GM18502 (cell line): ENCODE results near the gene GSTM5.
"Not testable (repeated sequence)": the region's sequence is repeated elsewhere in the genome, so short reads cannot be mapped to it uniquely, and the experiment has no call there.

Source experiments
- ATAC-seq: cut with Tn5 transposase; IDR thresholded peaks from one replicate; pipeline ENCODE4 v1.9.1; 2021; ENCODE audit warnings: mild to moderate bottlenecking; ENCODE audit not compliant: unreplicated experiment, poor library complexity

GSTM5 gene

DNA sequence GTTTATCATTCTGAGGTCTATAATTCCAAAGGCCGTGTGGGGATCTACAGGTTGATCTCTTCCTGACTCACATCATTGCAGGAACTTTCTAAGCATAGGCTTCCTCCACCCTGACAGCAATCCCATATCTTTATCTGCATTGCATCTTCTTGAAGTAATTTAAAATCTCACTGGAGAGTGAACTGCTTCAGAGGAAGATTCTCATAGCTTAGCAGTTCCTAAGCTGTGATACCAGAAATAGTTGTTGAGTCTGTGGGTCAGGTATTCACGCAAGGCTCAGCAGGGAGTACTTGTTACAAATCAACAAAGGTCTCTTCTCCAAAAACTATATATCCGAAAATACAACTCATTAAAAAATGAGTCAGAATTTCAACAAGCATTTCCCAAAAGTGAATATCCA lies 16.9 kb upstream of the GSTM5 start:
- ATAC-seq: not testable (repeated sequence)

DNA sequence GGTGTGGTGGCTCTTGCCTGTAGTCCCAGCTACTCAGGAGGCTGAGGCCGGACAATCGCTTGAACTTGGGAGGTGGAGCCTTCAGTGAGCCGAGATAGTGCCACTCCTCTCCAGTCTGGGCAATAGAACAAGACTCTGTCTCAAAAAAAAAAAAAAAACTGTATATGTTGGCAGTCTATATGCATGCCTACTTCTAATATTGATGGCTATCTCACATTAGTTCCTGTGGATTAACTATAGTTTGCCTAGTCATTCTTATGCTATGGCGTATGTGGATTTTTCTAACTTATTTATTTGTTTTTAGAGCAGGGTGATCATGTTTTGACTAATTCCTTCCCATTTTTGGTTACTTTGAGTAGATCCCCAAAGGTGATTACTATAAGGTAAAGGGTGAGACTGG lies 15.0 kb upstream of the GSTM5 start:
- no peak for ATAC-seq

DNA sequence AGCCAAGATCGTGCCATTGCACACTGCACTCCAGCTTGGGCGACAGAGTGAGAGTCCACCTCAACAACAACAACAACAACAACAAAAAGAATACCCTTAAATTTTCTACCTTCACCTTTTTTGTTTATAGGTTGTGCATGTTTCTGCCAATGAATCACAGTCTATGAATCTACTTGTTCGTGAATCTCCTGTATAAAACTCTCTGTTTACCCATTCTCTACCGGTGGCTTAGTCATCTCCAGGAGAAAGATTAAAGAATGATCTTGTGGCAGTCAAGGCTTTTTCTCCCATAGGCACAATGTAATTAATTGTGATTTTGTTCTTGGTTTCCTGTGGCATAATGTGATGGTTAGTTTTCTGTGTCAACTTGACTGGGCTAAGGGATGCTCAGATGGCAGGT lies 14.2 kb upstream of the GSTM5 start:
- not testable (repeated sequence) for ATAC-seq

DNA sequence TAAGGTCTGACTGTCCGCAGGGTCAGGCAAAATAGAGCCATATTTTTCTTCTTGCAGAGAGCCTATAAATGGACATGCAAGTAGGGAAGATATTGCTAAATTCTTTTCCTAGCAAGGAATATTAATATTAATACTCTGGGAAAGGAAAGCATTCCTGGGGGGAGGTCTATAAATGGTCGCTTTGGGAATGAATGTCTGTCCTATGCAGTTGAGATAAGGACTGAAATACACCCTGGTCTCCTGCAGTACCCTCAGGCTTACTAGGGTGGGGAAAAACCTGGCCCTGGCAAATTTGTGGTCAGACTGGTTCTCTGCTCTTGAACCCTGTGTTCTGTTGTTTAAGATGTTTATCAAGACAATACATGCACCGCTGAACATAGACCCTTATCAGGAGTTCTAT lies 9.1 kb upstream of the GSTM5 start:
- not testable (repeated sequence) for ATAC-seq

DNA sequence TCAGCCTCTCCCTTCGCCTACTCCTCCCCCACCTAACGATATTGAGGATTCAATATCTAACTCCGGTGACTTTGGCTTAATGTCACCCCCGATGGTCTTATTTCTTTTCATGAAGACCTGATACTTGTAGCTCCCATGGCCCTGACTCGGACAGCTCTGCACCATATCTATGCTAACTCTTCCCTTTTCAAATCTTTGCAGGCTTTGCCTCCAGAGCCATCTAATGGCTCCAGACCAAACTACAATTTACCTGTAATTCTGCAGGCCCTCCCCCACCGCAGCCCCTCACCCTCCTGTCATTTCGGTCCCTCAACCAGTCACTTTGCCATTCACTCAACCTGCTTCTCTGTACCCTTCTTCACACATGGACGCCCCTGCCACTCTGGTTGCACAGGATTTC lies 7.9 kb upstream of the GSTM5 start:
- no peak for ATAC-seq

DNA sequence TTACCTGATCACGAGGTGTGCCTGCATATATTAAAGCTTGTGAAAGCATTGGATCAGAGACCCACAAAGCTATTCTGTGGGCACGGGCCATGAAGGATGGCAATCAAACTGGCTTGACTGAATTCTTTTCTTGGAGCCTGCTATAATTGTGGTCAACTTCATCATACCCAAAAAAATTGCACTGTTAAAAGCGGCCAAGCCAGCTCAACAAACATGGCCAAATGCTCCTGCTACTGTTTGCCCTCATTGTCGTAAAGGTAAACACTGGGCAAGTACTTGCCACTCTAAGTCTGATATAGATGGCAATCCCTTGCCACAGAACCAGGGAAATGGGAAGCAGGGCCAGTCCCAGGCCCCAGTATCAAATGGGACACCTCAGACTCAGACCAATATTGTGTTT lies 6.6 kb upstream of the GSTM5 start:
- ATAC-seq: no peak

DNA sequence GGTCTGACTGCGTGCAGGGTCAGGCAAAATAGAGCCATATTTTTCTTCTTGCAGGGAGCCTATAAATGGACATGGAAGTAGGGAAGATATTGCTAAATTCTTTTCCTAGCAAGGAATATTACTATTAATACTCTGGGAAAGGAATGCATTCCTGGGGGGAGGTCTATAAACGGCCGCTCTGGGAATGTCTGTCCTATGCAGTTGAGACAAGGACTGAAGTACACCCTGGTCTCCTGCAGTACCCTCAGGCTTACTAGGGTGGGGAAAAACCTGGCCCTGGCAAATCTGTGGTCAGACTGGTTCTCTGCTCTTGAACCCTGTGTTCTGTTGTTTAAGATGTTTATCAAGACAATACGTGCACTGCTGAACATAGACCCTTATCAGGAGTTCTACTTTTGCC lies 3.1 kb upstream of the GSTM5 start:
- not testable (repeated sequence) for ATAC-seq

DNA sequence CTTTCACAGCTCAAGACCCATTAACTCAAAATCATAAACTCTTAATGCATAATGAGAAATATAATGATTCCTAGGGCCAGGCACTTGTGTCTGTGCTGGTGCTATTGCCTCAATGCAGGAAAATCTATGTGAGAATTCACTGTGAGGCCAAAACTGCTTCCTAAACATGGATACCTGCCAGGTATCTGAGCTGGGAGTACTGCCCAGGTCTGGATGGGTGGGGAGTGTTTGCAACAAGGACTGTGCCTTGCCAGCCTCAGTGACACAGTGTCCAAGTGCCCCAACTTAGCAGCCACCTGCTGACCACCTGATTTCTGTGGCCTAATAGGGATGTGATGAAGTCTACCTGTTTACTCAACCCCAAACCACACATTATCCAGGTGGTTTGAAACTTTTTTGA lies 2.2 kb upstream of the GSTM5 start:
- ATAC-seq: not testable (repeated sequence)

DNA sequence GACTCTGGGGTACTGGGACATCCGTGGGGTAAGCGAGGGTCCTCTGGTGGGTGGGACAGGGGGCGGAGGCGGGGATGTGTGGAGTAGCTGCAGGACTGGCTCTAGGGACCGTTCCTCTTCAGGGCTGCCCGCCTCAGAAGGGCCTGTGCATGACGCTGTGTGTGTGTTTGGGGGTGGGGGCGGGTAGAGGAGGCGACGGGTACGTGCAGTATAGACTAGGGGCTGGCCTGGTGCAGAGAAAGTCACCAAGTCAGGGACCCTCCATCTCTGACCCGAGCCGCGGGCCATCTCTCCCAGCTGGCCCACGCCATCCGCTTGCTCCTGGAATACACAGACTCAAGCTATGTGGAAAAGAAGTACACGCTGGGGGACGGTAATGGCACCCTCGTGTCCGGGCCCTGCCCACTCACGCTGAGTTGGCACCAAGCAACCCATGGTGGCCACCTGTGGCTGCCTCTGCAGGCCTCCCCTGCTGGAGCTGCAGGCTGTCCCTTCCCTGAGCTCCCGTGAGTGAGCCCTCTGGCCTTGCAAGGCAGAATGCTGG lies 342 bp downstream of the GSTM5 start:
- ATAC-seq: no peak

DNA sequence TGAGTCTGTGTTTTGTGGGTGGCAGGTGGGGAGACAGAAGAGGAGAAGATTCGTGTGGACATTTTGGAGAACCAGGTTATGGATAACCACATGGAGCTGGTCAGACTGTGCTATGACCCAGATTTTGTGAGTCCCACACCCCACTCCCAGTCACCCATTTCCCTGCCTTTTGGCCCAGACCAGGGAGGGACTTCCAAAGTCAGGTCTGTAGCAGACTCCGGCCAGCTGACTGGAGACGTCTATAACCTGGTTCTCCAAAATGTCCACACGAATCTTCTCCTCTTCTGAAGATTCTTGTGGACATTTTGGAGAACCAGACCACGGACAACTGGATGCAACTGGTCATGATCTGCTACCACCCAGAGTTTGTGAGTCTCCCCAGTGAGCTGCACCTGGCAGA lies 1.6 kb downstream of the GSTM5 start:
- ATAC-seq: no peak

DNA sequence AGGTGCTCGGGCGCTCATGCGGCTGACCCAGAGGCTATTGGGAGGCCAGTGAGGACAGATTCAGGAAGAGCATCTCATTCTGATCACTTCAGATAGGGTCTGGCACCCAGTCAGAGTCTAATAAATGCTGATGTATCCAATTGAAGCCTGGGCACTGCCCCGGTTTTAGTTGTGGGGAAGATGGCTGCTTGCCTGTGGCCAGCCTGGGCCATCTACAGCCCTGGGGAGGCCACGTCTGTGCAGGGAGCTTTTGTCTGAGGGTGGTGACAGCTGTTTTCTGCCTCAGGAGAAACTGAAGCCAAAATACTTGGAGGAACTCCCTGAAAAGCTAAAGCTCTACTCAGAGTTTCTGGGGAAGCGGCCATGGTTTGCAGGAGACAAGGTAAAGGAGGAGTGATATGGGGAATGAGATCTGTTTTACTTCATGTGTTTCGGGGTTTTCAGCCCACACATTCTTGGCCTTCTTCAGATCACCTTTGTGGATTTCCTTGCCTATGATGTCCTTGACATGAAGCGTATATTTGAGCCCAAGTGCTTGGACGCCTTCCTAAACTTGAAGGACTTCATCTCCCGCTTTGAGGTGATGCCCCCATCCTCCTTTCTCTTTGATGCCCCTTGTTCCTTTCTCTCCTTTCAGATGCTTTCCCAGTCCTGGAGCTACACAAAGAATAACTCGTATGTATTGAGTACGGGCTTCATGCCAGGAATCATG lies 2.8 kb downstream of the GSTM5 start:
- ATAC-seq: no peak

DNA sequence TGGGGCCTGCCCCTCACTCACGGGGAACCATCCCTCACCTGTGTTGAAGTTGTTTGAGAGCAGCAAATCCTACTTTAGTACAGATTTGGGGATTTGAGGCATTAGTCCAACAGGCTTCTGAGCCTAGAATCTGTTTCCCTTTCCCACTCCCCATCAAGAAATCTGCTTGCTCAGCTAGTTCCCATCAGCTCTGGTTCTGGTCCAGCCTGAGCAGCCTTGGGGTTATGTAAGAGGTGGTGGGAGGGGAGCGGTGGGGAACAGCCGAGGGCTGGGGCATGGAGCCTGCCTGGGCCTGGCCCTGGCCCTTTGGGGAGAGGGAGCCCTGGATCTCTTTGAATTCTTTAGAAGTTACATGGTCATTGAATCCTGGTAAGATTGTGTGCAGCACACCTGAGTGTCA lies 4.1 kb downstream of the GSTM5 start:
- ATAC-seq: no peak

DNA sequence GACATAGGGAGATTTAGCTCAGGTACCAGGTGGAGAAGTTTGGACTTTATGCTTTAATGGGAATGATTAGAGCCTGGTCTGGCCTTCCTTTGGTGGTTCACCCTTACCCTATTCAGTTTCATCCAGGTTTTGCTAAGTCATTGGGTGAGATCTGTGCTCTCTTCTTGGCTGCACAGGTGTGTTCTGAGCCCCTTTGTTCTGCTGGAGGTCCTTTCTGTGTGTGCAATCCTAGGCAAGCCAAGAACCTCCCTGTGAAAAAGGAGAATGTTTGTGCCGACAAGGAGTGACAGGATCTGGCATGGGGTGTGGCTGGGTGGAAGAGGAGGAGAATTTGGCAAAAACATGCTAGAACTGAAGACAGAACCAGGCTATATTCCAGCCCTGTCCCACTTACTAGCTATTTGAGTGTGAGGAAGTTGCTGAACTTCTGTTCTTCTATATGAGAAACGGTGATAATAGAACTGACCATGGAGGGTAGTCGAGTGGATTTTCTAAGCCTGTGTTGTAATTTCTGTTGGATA lies 4.6 kb downstream of the GSTM5 start:
- no peak for ATAC-seq

DNA sequence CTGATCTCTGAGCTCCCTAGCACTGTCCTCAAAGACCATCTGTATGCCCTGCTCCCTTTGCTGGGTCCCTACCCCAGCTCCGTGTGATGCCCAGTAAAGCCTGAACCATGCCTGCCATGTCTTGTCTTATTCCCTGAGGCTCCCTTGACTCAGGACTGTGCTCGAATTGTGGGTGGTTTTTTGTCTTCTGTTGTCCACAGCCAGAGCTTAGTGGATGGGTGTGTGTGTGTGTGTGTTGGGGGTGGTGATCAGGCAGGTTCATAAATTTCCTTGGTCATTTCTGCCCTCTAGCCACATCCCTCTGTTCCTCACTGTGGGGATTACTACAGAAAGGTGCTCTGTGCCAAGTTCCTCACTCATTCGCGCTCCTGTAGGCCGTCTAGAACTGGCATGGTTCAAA lies 5.7 kb downstream of the GSTM5 start:
- ATAC-seq: no peak

DNA sequence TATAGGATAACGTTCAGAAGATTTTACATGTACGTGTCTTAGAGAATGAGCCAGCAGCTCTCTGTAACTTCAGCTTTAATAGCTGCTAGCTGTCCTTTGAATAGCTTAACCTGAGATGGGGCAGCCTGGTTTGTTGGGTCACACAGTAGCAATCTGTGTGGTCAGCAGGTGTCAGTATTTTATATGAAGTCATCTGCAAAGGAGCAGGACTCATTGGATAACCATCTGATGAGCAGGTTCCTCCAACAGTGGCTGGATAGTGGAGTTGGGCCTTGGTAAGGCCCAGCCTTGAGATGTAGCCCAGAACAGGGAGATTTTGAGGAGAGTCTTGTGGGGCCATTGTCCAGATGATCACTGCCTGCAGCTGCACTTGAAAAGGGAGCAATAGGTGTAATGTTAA lies 6.4 kb downstream of the GSTM5 start:
- ATAC-seq: no peak

DNA sequence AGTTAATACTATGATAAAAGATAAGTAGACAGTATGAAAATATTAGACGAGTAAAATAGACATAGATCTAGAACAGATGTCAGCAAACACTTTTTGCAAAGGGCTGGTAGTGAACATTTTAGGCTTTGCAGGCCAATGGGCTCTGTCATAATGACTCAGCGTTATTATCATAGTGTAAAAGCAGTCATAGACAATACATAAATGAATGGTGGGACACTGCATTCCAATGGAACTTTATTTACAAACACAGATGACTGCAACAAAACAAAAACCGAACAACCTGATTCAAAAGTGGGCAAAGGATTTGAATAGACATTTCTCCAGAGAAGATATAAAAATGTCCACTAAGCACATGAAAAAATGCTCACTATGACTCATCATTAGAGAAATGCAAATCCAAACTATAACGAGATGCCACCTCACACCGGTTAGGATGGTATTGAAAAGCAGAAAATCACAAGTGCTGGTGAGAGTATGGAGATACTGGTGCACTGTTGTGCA lies 7.3 kb downstream of the GSTM5 start:
- ATAC-seq: peak; percentile 76

DNA sequence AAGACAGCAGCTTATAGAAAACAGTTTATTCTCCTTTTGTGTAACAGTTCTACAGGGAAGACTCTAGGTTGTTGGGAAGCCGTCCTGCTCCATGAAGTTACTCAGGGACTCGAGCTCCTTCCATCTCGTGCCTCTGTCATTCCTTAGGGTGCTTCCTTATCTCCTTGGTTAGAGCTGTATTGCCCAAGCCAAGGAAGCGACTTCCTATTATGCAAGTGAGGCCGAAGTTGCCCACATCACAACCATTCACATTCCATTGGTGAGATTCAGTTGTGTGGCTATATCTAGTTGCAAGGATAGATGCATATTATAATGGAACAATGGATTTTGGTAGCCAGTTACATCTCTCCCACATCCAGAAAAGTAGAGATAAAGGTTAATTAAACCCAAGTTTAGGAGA lies 9.0 kb downstream of the GSTM5 start:
- ATAC-seq: no peak

DNA sequence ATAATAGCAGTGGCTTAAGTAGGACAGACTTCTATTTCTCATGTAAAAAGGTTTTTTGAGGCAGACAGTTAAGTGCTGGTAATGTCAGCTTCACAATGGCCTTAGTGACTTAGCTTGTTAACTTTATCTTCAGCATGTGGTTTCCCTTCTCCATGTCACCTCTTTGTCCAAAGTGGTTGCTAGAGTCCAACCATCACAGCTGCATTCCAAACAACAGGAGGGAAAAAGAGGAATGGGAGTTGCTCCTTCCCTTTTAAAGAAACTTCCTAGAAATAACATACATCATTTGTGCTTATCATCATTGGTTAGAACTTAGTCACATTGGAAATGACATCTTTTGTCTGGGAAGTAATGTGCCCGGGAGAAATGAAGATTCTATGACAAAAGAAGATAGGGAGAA lies 9.9 kb downstream of the GSTM5 start:
- no peak for ATAC-seq

DNA sequence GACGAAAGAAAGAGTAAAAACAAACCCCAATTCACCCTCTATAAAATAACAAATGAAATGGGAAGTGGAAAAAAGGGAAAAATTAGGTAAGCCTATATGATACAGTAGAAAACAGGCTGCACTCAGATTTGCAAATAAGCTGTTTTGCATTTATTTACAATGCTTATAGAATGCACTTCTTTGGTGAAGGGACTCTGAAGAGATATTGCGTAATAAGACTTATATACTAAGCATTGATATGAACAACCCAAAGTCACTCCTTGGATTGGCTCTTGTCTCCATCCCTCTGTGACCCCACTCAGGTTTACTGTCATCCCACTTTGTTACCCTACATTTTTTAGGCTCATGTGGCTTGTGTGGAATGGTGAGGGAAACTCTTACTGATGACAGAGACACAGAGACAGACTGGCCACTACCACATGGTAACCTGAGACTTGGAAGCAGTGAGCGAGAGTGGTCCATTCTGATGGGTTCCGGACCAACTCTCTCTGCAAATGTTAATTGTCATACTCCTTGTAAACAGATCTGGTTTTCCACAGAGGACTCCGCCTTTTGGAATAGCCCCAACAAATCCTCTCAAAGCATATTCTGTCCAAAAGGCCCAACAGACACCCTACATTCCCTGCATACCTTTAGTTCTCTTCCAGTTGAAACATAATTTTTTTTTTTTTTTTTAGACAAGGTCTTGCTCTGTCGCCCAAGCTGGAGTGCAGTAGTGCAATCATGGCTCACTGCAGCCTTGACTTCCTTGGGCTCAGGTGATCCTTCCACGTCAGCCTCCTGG lies 11.0 kb downstream of the GSTM5 start:
- ATAC-seq: no peak

DNA sequence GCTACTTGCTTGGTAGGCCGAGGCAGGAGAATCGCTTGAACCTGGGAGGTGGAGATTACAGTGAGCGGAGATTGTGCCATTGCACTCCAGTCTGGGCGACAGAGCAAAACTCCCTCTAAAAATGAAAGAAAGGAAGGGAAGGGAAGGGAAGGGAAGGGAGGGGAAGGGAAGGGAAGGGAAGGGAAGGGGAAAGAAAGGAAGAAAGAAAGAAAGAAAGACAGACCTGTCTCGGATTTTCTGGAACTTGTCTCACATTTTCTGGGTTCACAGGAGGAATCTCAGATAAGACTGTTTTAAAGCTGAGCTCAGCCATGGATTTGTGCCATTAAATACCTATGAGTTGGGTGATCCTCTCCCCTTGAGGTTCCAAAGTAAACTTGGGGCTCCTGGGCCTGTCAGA lies 12.9 kb downstream of the GSTM5 start:
- no peak for ATAC-seq

DNA sequence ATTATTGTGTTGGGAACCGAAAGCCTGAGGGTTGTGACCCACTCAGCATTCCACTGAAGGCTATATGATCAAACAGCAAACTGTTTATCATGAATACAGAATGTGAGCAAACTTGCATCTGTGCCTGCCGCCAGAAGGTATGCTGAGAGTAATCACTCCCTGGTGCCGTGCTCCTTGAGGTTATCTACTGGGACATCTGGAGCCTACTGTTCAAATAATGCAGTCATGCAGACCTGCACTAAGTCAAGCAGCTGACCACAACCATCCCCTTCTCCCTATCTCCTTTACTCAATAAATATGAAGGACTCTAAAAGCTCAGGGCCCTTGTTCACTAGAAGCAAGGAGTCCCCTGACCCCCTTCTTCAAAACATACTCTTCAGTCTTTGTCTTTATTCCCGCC lies 13.5 kb downstream of the GSTM5 start:
- no peak for ATAC-seq
